Neutrophil (primary cell): Measurements from ENCODE around the gene SMPD3.

Experiments used
- H3K27ac ChIP-seq: fragments of 200-600 bp; sonication (generic); 2 replicates; pipeline ENCODE4 v1.5.1; 2016; ENCODE audit warnings: mild to moderate bottlenecking, moderate library complexity
- H3K27me3 ChIP-seq: fragments of 200-600 bp; sonication (generic); 2 replicates; pipeline ENCODE4 v1.6.0; 2016; ENCODE audit warnings: mild to moderate bottlenecking
- H3K36me3 ChIP-seq: fragments of 200-600 bp; sonication (generic); 2 replicates; pipeline ENCODE4 v1.5.1; 2017
- H3K4me1 ChIP-seq, 2 experiments: fragments of 200-600 bp in 1 of 2; sonication (generic) in 1 of 2; 1 replicate in 1 of 2; 2 replicates in 1 of 2; pipeline versions ENCODE4 v1.5.1 to v1.6.1; 2013 to 2016; ENCODE audit warnings: low read depth in 1 of 2, low read length in 1 of 2, mild to moderate bottlenecking in 1 of 2, moderate library complexity in 1 of 2; ENCODE audit not compliant: control insufficient read depth in 1 of 2, insufficient read depth in 1 of 2
- H3K4me3 ChIP-seq, 2 experiments: fragments of 200-600 bp in 1 of 2; sonication (generic) in 1 of 2; 1 replicate in 1 of 2; 2 replicates in 1 of 2; pipeline ENCODE4 v1.5.1; 2013 to 2016; ENCODE audit warnings: low read depth in 1 of 2, low read length in 1 of 2, mild to moderate bottlenecking in 1 of 2, moderate library complexity in 1 of 2
- H3K9me3 ChIP-seq: fragments of 200-600 bp; sonication (generic); 2 replicates; pipeline ENCODE4 v1.5.1; 2016
- CTCF ChIP-seq: fragments of 200-600 bp; sonication (generic); IDR thresholded peaks from 2 replicates; pipeline ENCODE4 v1.5.1; 2016; ENCODE audit warnings: antibody characterized with exemption

SMPD3 gene

GRCh38 chr16:68353366-68353765 lies 94.9 kb downstream of the SMPD3 start:
- H3K4me3 ChIP-seq: no peak overlapping the region
- H3K36me3 ChIP-seq: peaks cover 67% of the 10 kb centered on the region
- peaks cover 10% of the 10 kb centered on the region for H3K27me3 ChIP-seq
- H3K9me3 ChIP-seq: no peaks in the 10 kb centered on the region
- no peak overlapping the region for H3K27ac ChIP-seq
- H3K4me1 ChIP-seq: peaks cover 15 to 20% of the 10 kb centered on the region in 2 experiments
- no peak for TF ChIP-seq CTCF

- H3K9me3 ChIP-seq: no peaks in the 10 kb centered on the region
- no peak for TF ChIP-seq CTCF
- H3K4me1 ChIP-seq: peaks cover 15 to 18% of the 10 kb centered on the region in 2 experiments
- H3K36me3 ChIP-seq: peaks cover 69% of the 10 kb centered on the region
- no peak overlapping the region for H3K27ac ChIP-seq
- no peak overlapping the region for H3K4me3 ChIP-seq
- H3K27me3 ChIP-seq: peaks cover 10% of the 10 kb centered on the region
These were observed 96.3 kb downstream of the SMPD3 start for GRCh38 chr16:68351991-68352431.

GRCh38 chr16:68351463-68351862 lies 96.8 kb downstream of the SMPD3 start:
- no peak overlapping the region for H3K4me3 ChIP-seq
- H3K27me3 ChIP-seq: peaks cover 9% of the 10 kb centered on the region
- H3K27ac ChIP-seq: no peak overlapping the region
- H3K4me1 ChIP-seq: peaks cover 10 to 13% of the 10 kb centered on the region in 2 experiments
- TF ChIP-seq CTCF: no peak
- peaks cover 72% of the 10 kb centered on the region for H3K36me3 ChIP-seq
- H3K9me3 ChIP-seq: no peaks in the 10 kb centered on the region

GRCh38 chr16:68350813-68351350 lies 97.4 kb downstream of the SMPD3 start:
- Histone ChIP-seq H3K4me3 (no peak overlapping the region), H3K4me1 (peaks cover 4 to 7% of the 10 kb centered on the region in 2 experiments), H3K27ac (no peak overlapping the region), H3K9me3 (no peaks in the 10 kb centered on the region), H3K36me3 (peaks cover 78% of the 10 kb centered on the region), H3K27me3 (peaks cover 3% of the 10 kb centered on the region)
- no peak for TF ChIP-seq CTCF

GRCh38 chr16:68349838-68350410 lies 98.4 kb downstream of the SMPD3 start:
- Histone ChIP-seq H3K4me1 (no peaks in the 10 kb centered on the region), H3K27ac (no peak overlapping the region), H3K36me3 (peaks cover 87% of the 10 kb centered on the region), H3K9me3 (no peaks in the 10 kb centered on the region), H3K4me3 (no peak overlapping the region), H3K27me3 (no peaks in the 10 kb centered on the region)
- TF ChIP-seq CTCF: no peak
